Neural progenitor cell (in vitro differentiated cells): ENCODE measurements around the gene CTSL. TPM values are rescaled to one million over a fixed set of nuclear protein-coding genes. Genes with fewer than 3 reads are reported as not detected.

Experiments used
- DNase-seq: peaks from one replicate; pipeline ENCODE4 v3.0.0-alpha.2; 2016; ENCODE audit warnings: low spot score
- H2AFZ ChIP-seq: fragments of 200-600 bp; sonication (generic); replicated peaks from 2 replicates; pipeline ENCODE4 v1.6.1; 2016; ENCODE audit warnings: antibody characterized with exemption
- H3F3A ChIP-seq: fragments of 200-600 bp; sonication (generic); 2 replicates; pipeline ENCODE4 v1.6.1; 2016; ENCODE audit warnings: antibody characterized with exemption, low read depth
- H3K27ac ChIP-seq: fragments of 200-600 bp; sonication (generic); 2 replicates; pipeline ENCODE4 v1.5.1; 2016; ENCODE audit warnings: mild to moderate bottlenecking
- H3K27me3 ChIP-seq: fragments of 200-600 bp; sonication (generic); 2 replicates; pipeline ENCODE4 v1.6.1; 2016; ENCODE audit warnings: mild to moderate bottlenecking, moderate library complexity
- H3K36me3 ChIP-seq: fragments of 200-600 bp; sonication (generic); 2 replicates; pipeline ENCODE4 v1.5.1; 2016
- H3K4me1 ChIP-seq: fragments of 200-600 bp; sonication (generic); 2 replicates; pipeline ENCODE4 v1.6.1; 2016; ENCODE audit warnings: mixed run types
- H3K4me2 ChIP-seq: fragments of 200-600 bp; sonication (generic); 2 replicates; pipeline ENCODE4 v1.6.1; 2016
- H3K4me3 ChIP-seq: fragments of 200-600 bp; sonication (generic); 2 replicates; pipeline ENCODE4 v1.5.1; 2016
- H3K79me2 ChIP-seq: fragments of 200-600 bp; sonication (generic); 2 replicates; pipeline ENCODE4 v1.6.1; 2016; ENCODE audit warnings: low read depth
- H3K9ac ChIP-seq: fragments of 200-600 bp; sonication (generic); 2 replicates; pipeline ENCODE4 v1.6.1; 2016
- H3K9me3 ChIP-seq: fragments of 200-600 bp; sonication (generic); 2 replicates; pipeline ENCODE4 v1.5.1; 2016; ENCODE audit warnings: low read depth
- H4K20me1 ChIP-seq: fragments of 200-600 bp; sonication (generic); 2 replicates; pipeline ENCODE4 v1.6.1; 2016; ENCODE audit warnings: low read depth
- H3K27ac Mint-ChIP-seq: 3 replicates; pipeline ENCODE4 v1.8.0; 2021; ENCODE audit warnings: mixed read lengths
- H3K27me3 Mint-ChIP-seq: 2 replicates; pipeline ENCODE4 v1.8.0; 2022; ENCODE audit warnings: low read depth, mild to moderate bottlenecking, inconsistent platforms, moderate library complexity, mixed read lengths; ENCODE audit not compliant: insufficient read depth
- H3K36me3 Mint-ChIP-seq: 3 replicates; pipeline ENCODE4 v1.8.0; 2021; ENCODE audit warnings: mixed read lengths
- H3K4me1 Mint-ChIP-seq: 3 replicates; pipeline ENCODE4 v1.8.0; 2021; ENCODE audit warnings: mixed read lengths
- H3K4me3 Mint-ChIP-seq: 3 replicates; pipeline ENCODE4 v1.8.0; 2021; ENCODE audit warnings: mild to moderate bottlenecking, moderate library complexity, mixed read lengths
- H3K9me3 Mint-ChIP-seq: 3 replicates; pipeline ENCODE4 v1.8.0; 2020; ENCODE audit warnings: mixed read lengths
- CTCF ChIP-seq: fragments of 200-600 bp; sonication (generic); IDR thresholded peaks from 2 replicates; pipeline ENCODE4 v1.5.1; 2017; ENCODE audit warnings: antibody characterized with exemption, mild to moderate bottlenecking
- EZH2 ChIP-seq: fragments of 200-600 bp; sonication (generic); IDR thresholded peaks from 2 replicates; pipeline ENCODE4 v1.6.1; 2017; ENCODE audit warnings: antibody characterized with exemption, mild to moderate bottlenecking, moderate library complexity
- EZH2phosphoT487 ChIP-seq: fragments of 200-600 bp; sonication (generic); IDR thresholded peaks from 2 replicates; pipeline ENCODE4 v1.6.1; 2017; ENCODE audit warnings: antibody characterized with exemption
- total RNA-seq: library from RNA; depleted of rRNA; stranded (reverse); fragments of >200 nt; gene quantifications from 2 replicates; pipeline ENCODE4 v1.2.3, GENCODE V29; 2015; ENCODE audit warnings: low replicate concordance

Gene CTSL
- total RNA-seq, 1 donor from 2014 or later, result 35.9 TPM

DNA sequence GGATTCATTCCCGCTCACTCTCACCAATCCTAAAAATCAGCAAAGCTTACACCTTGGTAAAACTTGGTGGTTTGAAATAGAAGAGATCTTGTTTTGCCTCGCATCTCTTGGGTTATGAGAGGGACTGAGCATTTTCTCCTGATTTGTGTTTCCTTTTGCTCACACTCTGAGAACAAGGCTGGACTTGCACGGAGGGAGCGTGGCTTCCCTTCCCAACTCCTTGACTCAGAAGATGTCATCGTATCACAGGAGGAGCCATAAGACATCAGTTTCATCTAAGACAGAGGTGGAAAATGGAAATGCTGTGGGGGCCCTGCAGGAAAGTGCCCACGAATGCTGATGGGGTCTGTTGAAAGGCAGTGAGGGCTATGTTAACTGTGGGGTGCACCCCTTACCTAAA lies 37.4 kb downstream of the CTSL start:
- no peaks in the 10 kb centered on the region for H3K9me3 ChIP-seq
- Mint-ChIP-seq H3K36me3 (no peaks in the 10 kb centered on the region), H3K4me1 (peaks cover 22% of the 10 kb centered on the region), H3K27ac (peak overlapping the region; percentile 61), H3K9me3 (peaks cover 11% of the 10 kb centered on the region), H3K27me3 (peaks cover 7% of the 10 kb centered on the region), H3K4me3 (no peak overlapping the region)
- peaks cover 23% of the 10 kb centered on the region for H3K4me1 ChIP-seq
- no peak for DNase-seq
- no peaks in the 10 kb centered on the region for H3K79me2 ChIP-seq
- no peaks in the 10 kb centered on the region for H3K36me3 ChIP-seq
- H4K20me1 ChIP-seq, result no peaks in the 10 kb centered on the region
- no peaks in the 10 kb centered on the region for H3K27me3 ChIP-seq
- no peak for TF ChIP-seq EZH2
- no peak for TF ChIP-seq CTCF
- TF ChIP-seq EZH2phosphoT487, result no peak
- H3K27ac ChIP-seq, result no peak overlapping the region
- peak overlapping the region; percentile 2 for H2AFZ ChIP-seq
- H3K4me3 ChIP-seq, result no peak overlapping the region
- H3F3A ChIP-seq, result peaks cover 22% of the 10 kb centered on the region
- H3K9ac ChIP-seq, result no peak overlapping the region
- H3K4me2 ChIP-seq, result no peak overlapping the region

- TF ChIP-seq EZH2phosphoT487, result no peak
- TF ChIP-seq CTCF, result no peak
- no peak for TF ChIP-seq EZH2
- Histone ChIP-seq H2AFZ (no peak overlapping the region), H3K4me1 (peaks cover 23% of the 10 kb centered on the region), H3K27ac (peak overlapping the region; percentile 77), H3K4me2 (peak overlapping the region; percentile 50), H4K20me1 (no peaks in the 10 kb centered on the region), H3K9ac (no peak overlapping the region), H3F3A (peaks cover 22% of the 10 kb centered on the region), H3K36me3 (no peaks in the 10 kb centered on the region), H3K79me2 (no peaks in the 10 kb centered on the region), H3K4me3 (no peak overlapping the region), H3K27me3 (no peaks in the 10 kb centered on the region), H3K9me3 (no peaks in the 10 kb centered on the region)
- H3K27me3 Mint-ChIP-seq, result peaks cover 6% of the 10 kb centered on the region
- H3K27ac Mint-ChIP-seq, result no peak overlapping the region
- DNase-seq, result no peak
- peaks cover 5% of the 10 kb centered on the region for H3K9me3 Mint-ChIP-seq
- no peak overlapping the region for H3K4me3 Mint-ChIP-seq
- peaks cover 24% of the 10 kb centered on the region for H3K4me1 Mint-ChIP-seq
- H3K36me3 Mint-ChIP-seq, result no peaks in the 10 kb centered on the region
Observed at GRCh38 chr9:87765521-87765920, 39.6 kb downstream of the CTSL start.

- no peak for DNase-seq
- Histone ChIP-seq H3K36me3 (no peaks in the 10 kb centered on the region), H3K9me3 (no peaks in the 10 kb centered on the region), H3K27me3 (no peaks in the 10 kb centered on the region), H3K4me1 (peaks cover 28% of the 10 kb centered on the region), H3K9ac (no peak overlapping the region), H3K27ac (no peak overlapping the region), H2AFZ (no peak overlapping the region), H4K20me1 (no peaks in the 10 kb centered on the region), H3K4me2 (no peak overlapping the region), H3K4me3 (no peak overlapping the region), H3F3A (peaks cover 25% of the 10 kb centered on the region), H3K79me2 (no peaks in the 10 kb centered on the region)
- Mint-ChIP-seq H3K4me3 (no peak overlapping the region), H3K4me1 (peaks cover 24% of the 10 kb centered on the region), H3K36me3 (no peaks in the 10 kb centered on the region), H3K9me3 (no peaks in the 10 kb centered on the region), H3K27ac (no peak overlapping the region), H3K27me3 (peaks cover 4% of the 10 kb centered on the region)
- TF ChIP-seq EZH2phosphoT487, result no peak
- TF ChIP-seq CTCF, result no peak
- TF ChIP-seq EZH2, result no peak
Observed at GRCh38 chr9:87766697-87767096, 40.8 kb downstream of the CTSL start.
